H9 (cell line): Measurements from ENCODE around the gene MEN1. TPM values are rescaled to one million over a fixed set of nuclear protein-coding genes. Genes with fewer than 3 reads are reported as not detected.

Source experiments
- DNase-seq: peaks from one replicate; pipeline ENCODE4 v3.0.0-alpha.2; 2017
- H2AFZ ChIP-seq: one replicate; pipeline ENCODE4 v1.6.1; 2013; ENCODE audit warnings: mild to moderate bottlenecking, low read length, control low read depth, moderate library complexity
- H2AK5ac ChIP-seq: 2 replicates; pipeline ENCODE4 v1.6.1; 2013; ENCODE audit warnings: low read length, control low read depth, mixed read lengths; ENCODE audit not compliant: insufficient read length
- H2BK120ac ChIP-seq: one replicate; pipeline ENCODE4 v1.6.1; 2013; ENCODE audit warnings: low read depth, mild to moderate bottlenecking, low read length, control low read depth, inconsistent platforms; ENCODE audit not compliant: poor library complexity, severe bottlenecking
- H2BK12ac ChIP-seq: 2 replicates; pipeline ENCODE4 v1.6.1; 2013; ENCODE audit warnings: low read length, control low read depth, mixed read lengths, low read depth; ENCODE audit not compliant: insufficient read length
- H2BK15ac ChIP-seq: 2 replicates; pipeline ENCODE4 v1.6.1; 2013; ENCODE audit warnings: low read depth, low read length, control low read depth
- H2BK20ac ChIP-seq: one replicate; pipeline ENCODE4 v1.6.1; 2013; ENCODE audit warnings: low read depth, mild to moderate bottlenecking, low read length, control low read depth, inconsistent platforms; ENCODE audit not compliant: poor library complexity, severe bottlenecking
- H2BK5ac ChIP-seq: 2 replicates; pipeline ENCODE4 v1.6.1; 2013; ENCODE audit warnings: low read length, control low read depth, mixed read lengths; ENCODE audit not compliant: insufficient read length
- H3K14ac ChIP-seq: 2 replicates; pipeline ENCODE4 v1.6.1; 2013; ENCODE audit warnings: low read length, control low read depth; ENCODE audit not compliant: insufficient read depth
- H3K18ac ChIP-seq: 2 replicates; pipeline ENCODE4 v1.6.1; 2013; ENCODE audit warnings: low read depth, mild to moderate bottlenecking, mixed read lengths, low read length, control low read depth; ENCODE audit not compliant: insufficient read length
- H3K23ac ChIP-seq: 2 replicates; pipeline ENCODE4 v1.6.1; 2013; ENCODE audit warnings: low read length, control low read depth, mixed read lengths, low read depth; ENCODE audit not compliant: insufficient read length
- H3K23me2 ChIP-seq: 2 replicates; pipeline ENCODE4 v1.6.1; 2013; ENCODE audit warnings: low read depth, mild to moderate bottlenecking, mixed read lengths, low read length, control low read depth; ENCODE audit not compliant: insufficient read length, poor library complexity, severe bottlenecking
- H3K27ac ChIP-seq: 2 replicates; pipeline ENCODE4 v1.5.1; 2013; ENCODE audit warnings: low read length, control low read depth, mixed read lengths, low read depth; ENCODE audit not compliant: insufficient read length
- H3K27me3 ChIP-seq: 2 replicates; pipeline ENCODE4 v1.6.1; 2013; ENCODE audit warnings: low read length, control low read depth, inconsistent platforms; ENCODE audit not compliant: insufficient read depth
- H3K4ac ChIP-seq: 2 replicates; pipeline ENCODE4 v1.6.1; 2013; ENCODE audit warnings: low read depth, mild to moderate bottlenecking, control low read depth, inconsistent platforms, low read length, moderate library complexity
- H3K4me1 ChIP-seq: 2 replicates; pipeline ENCODE4 v1.6.1; 2013; ENCODE audit warnings: low read length, control low read depth, inconsistent platforms; ENCODE audit not compliant: insufficient read depth
- H3K4me2 ChIP-seq: 2 replicates; pipeline ENCODE4 v1.6.1; 2013; ENCODE audit warnings: low read length, control low read depth, mixed read lengths; ENCODE audit not compliant: insufficient read length, insufficient read depth
- H3K56ac ChIP-seq: 2 replicates; pipeline ENCODE4 v1.6.1; 2013; ENCODE audit warnings: low read depth, mild to moderate bottlenecking, mixed read lengths, low read length, control low read depth; ENCODE audit not compliant: insufficient read length
- H3K79me1 ChIP-seq: 2 replicates; pipeline ENCODE4 v1.6.1; 2013; ENCODE audit warnings: low read depth, mild to moderate bottlenecking, moderate library complexity, low read length, control low read depth, inconsistent platforms; ENCODE audit not compliant: insufficient read depth, poor library complexity, severe bottlenecking
- H3K79me2 ChIP-seq: 2 replicates; pipeline ENCODE4 v1.6.1; 2013; ENCODE audit warnings: low read length, control low read depth, inconsistent platforms; ENCODE audit not compliant: insufficient read depth
- H3K9ac ChIP-seq: 2 replicates; pipeline ENCODE4 v1.6.1; 2013; ENCODE audit warnings: low read length, control low read depth, mixed read lengths; ENCODE audit not compliant: insufficient read length; ENCODE audit errors: extremely low read depth
- H3K9me3 ChIP-seq: one replicate; pipeline ENCODE4 v1.6.1; 2013; ENCODE audit warnings: low read depth, low read length, inconsistent platforms; ENCODE audit not compliant: control insufficient read depth
- H3T11ph ChIP-seq: one replicate; pipeline ENCODE4 v1.6.1; 2013; ENCODE audit warnings: mild to moderate bottlenecking, low read length, control low read depth, inconsistent platforms
- H4K20me1 ChIP-seq: one replicate; pipeline ENCODE4 v1.6.1; 2013; ENCODE audit not compliant: control insufficient read depth, insufficient read length, insufficient read depth
- H4K5ac ChIP-seq: 2 replicates; pipeline ENCODE4 v1.6.1; 2013; ENCODE audit warnings: low read depth, mild to moderate bottlenecking, mixed read lengths, low read length, control low read depth; ENCODE audit not compliant: insufficient read length
- H4K8ac ChIP-seq: replicated peaks from 2 replicates; pipeline ENCODE4 v1.6.1; 2013; ENCODE audit warnings: low read length, control low read depth, mixed read lengths, low read depth; ENCODE audit not compliant: insufficient read length
- H4K91ac ChIP-seq: 2 replicates; pipeline ENCODE4 v1.6.1; 2013; ENCODE audit warnings: low read depth, mild to moderate bottlenecking, moderate library complexity, mixed read lengths, low read length, control low read depth; ENCODE audit not compliant: insufficient read length
- H3K27ac Mint-ChIP-seq, 3 experiments: 2 replicates in 2 of 3; 3 replicates in 1 of 3; pipeline ENCODE4 v1.8.0; 2020 to 2021; ENCODE audit warnings: mixed read lengths in 3 of 3, mild to moderate bottlenecking in 1 of 3, moderate library complexity in 1 of 3
- H3K27me3 Mint-ChIP-seq: 2 replicates; pipeline ENCODE4 v1.8.0; 2021; ENCODE audit warnings: low read depth, mild to moderate bottlenecking, moderate library complexity, mixed read lengths
- H3K36me3 Mint-ChIP-seq, 3 experiments: 2 replicates in 2 of 3; 3 replicates in 1 of 3; pipeline ENCODE4 v1.8.0; 2020 to 2021; ENCODE audit warnings: low read depth in 3 of 3, mixed read lengths in 3 of 3; ENCODE audit not compliant: insufficient read depth in 1 of 3
- H3K4me1 Mint-ChIP-seq, 2 experiments: 2 replicates each; pipeline ENCODE4 v1.8.0; 2020; ENCODE audit warnings: mixed read lengths in 2 of 2
- H3K4me3 Mint-ChIP-seq, 2 experiments: 2 replicates in 1 of 2; 3 replicates in 1 of 2; pipeline ENCODE4 v1.8.0; 2020 to 2021; ENCODE audit warnings: mild to moderate bottlenecking in 2 of 2, mixed read lengths in 2 of 2, moderate library complexity in 1 of 2
- H3K9me3 Mint-ChIP-seq, 2 experiments: 2 replicates in 1 of 2; 3 replicates in 1 of 2; pipeline ENCODE4 v1.8.0; 2020; ENCODE audit warnings: mild to moderate bottlenecking in 2 of 2, mixed read lengths in 2 of 2, moderate library complexity in 1 of 2
- WGBS: extraction: QIAGEN DNeasy Blood & Tissue Kit; methylation state at CpG from one replicate; pipeline ENCODE4 v1.1.7; 2013; ENCODE audit warnings: missing lambda C conversion rate, low lambda C conversion rate, mixed read lengths; ENCODE audit not compliant: insufficient read length; ENCODE audit errors: extremely low coverage; 5-methylcytosine and 5-hydroxymethylcytosine counted together
- total RNA-seq: library from RNA; stranded (reverse); gene quantifications from 2 replicates; pipeline ENCODE4 v1.2.1, GENCODE V29; 2021
- TF ChIP-seq, protein P1 (sequence below): fragments of 200-600 bp; sonication (generic); conservative IDR thresholded peaks from 3 replicates; pipeline ENCODE4 v1.8.0; 2021; ENCODE audit warnings: antibody characterized with exemption, mild to moderate bottlenecking

The MEN1 gene
- total RNA-seq, 1 experiment from 2014 or later: 49.9 TPM

DNA sequence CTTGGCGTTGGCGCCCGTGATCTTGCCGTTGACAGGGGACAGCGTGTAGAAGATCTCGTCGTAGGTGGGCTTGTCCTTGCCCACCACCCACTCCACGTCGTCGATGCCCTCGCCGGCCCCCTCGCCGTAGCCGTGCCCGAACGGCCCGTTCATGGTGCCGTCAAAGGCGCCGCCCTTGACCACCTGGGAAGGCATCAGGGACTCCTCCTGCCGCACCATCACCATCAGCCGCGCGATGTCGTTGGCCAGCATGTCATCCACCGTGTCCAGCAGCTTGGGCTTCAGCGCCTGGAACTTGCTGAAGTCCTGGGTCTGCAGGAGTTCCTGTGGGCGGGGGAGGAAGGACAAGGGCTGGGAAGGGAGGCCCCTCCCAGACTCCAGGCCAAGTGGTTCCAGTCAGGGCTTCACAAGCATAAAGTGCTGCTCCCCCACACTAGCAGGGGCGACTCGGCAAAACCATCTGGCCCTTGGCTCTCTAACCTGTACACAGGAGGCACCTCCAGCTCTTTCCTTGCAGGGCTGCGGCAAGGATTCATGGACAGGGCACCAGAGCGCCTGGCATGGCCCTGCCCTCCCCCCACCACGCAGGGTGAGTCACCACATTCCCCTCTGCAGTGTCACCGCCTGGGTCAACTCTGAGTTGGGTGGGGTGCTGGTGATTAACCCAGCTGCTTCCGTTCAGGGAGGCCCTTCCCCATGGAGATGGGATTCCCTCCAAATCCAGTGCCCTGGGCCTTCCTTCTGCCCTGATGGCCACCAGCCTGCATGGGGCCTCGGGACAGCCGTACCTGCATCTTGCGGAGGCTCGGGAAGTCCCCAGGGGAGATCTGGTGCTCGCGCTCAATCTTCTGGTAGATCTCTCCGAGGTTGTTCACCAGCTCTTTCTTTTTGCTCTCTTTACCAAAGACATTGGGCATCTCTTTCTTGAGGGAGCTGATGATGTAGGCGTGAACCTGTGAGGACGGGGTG, 44.5 kb upstream of the MEN1 start:
- Mint-ChIP-seq H3K4me1 (peaks cover 14 to 16% of the 10 kb centered on the region in 2 experiments), H3K27ac (peak overlapping the region in 2 of 3 experiments; percentile 77 to 93; a peak in 4 of 7 replicates), H3K36me3 (peaks cover 2 to 14% (median 11%) of the 10 kb centered on the region in 3 experiments; a peak in 6 of 7 replicates), H3K4me3 (no peak overlapping the region; a peak in 1 of 5 replicates), H3K27me3 (no peaks in the 10 kb centered on the region), H3K9me3 (no peaks in the 10 kb centered on the region)
- H2BK120ac ChIP-seq: no peak overlapping the region
- H3K23me2 ChIP-seq: no peaks in the 10 kb centered on the region
- H4K5ac ChIP-seq: no peak overlapping the region
- TF ChIP-seq, protein P1, sequence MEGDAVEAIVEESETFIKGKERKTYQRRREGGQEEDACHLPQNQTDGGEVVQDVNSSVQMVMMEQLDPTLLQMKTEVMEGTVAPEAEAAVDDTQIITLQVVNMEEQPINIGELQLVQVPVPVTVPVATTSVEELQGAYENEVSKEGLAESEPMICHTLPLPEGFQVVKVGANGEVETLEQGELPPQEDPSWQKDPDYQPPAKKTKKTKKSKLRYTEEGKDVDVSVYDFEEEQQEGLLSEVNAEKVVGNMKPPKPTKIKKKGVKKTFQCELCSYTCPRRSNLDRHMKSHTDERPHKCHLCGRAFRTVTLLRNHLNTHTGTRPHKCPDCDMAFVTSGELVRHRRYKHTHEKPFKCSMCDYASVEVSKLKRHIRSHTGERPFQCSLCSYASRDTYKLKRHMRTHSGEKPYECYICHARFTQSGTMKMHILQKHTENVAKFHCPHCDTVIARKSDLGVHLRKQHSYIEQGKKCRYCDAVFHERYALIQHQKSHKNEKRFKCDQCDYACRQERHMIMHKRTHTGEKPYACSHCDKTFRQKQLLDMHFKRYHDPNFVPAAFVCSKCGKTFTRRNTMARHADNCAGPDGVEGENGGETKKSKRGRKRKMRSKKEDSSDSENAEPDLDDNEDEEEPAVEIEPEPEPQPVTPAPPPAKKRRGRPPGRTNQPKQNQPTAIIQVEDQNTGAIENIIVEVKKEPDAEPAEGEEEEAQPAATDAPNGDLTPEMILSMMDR: no peak
- no peak overlapping the region for H4K8ac ChIP-seq
- H3K9ac ChIP-seq: no peak overlapping the region
- H3K4ac ChIP-seq: no peak overlapping the region
- H2BK15ac ChIP-seq: no peak overlapping the region
- H2AK5ac ChIP-seq: no peak overlapping the region
- no peak overlapping the region for H3K14ac ChIP-seq
- no peak overlapping the region for H3K23ac ChIP-seq
- no CpG with 5 or more reads among the region's 45 CpGs for WGBS
- no peak overlapping the region for H2BK5ac ChIP-seq
- no peaks in the 10 kb centered on the region for H3K79me2 ChIP-seq
- DNase-seq: no peak
- H3K79me1 ChIP-seq: no peaks in the 10 kb centered on the region
- H2AFZ ChIP-seq: no peak overlapping the region
- H3K27me3 ChIP-seq: no peaks in the 10 kb centered on the region
- H3K27ac ChIP-seq: no peak overlapping the region
- H3K4me2 ChIP-seq: no peak overlapping the region
- no peak overlapping the region for H3T11ph ChIP-seq
- no peak overlapping the region for H2BK12ac ChIP-seq
- H3K56ac ChIP-seq: no peak overlapping the region
- H3K18ac ChIP-seq: no peak overlapping the region
- no peaks in the 10 kb centered on the region for H4K20me1 ChIP-seq
- no peak overlapping the region for H2BK20ac ChIP-seq
- no peaks in the 10 kb centered on the region for H3K9me3 ChIP-seq
- no peaks in the 10 kb centered on the region; the same call in 1 of the 2 replicates for H3K4me1 ChIP-seq
- no peak overlapping the region for H4K91ac ChIP-seq
